Activated naive CD4-positive, alpha-beta T cell treated with anti-CD3 and anti-CD28 coated beads, Interleukin-2, amount 10 ng/mL, durations not matched to agents 5 hours and 36 hours (primary cell): ENCODE measurements around the gene SIVA1. TPM values are rescaled to one million over a fixed set of nuclear protein-coding genes. Genes with fewer than 3 reads are reported as not detected.

Source experiments
- total RNA-seq, 2 experiments: library from RNA; stranded (reverse); gene quantifications; one replicate each; pipeline ENCODE4 v1.2.3, GENCODE V29; 2021

Gene SIVA1
- 10 to 100 TPM; 76.5 to 84.2 TPM for total RNA-seq

GRCh38 chr14:104752735-104753527 lies at the start of gene SIVA1:
TSS of gene SIVA1 (plus strand) at chr14:104753147. CDS start at chr14:104753202, 55 bp downstream.

GRCh38 chr14:104723651-104724406 lies 29.1 kb upstream of the SIVA1 start, which contains the start of gene ADSS1:
TSS of gene ADSS1 (plus strand) at chr14:104724229. CDS start at chr14:104724271, 42 bp downstream.

DNA sequence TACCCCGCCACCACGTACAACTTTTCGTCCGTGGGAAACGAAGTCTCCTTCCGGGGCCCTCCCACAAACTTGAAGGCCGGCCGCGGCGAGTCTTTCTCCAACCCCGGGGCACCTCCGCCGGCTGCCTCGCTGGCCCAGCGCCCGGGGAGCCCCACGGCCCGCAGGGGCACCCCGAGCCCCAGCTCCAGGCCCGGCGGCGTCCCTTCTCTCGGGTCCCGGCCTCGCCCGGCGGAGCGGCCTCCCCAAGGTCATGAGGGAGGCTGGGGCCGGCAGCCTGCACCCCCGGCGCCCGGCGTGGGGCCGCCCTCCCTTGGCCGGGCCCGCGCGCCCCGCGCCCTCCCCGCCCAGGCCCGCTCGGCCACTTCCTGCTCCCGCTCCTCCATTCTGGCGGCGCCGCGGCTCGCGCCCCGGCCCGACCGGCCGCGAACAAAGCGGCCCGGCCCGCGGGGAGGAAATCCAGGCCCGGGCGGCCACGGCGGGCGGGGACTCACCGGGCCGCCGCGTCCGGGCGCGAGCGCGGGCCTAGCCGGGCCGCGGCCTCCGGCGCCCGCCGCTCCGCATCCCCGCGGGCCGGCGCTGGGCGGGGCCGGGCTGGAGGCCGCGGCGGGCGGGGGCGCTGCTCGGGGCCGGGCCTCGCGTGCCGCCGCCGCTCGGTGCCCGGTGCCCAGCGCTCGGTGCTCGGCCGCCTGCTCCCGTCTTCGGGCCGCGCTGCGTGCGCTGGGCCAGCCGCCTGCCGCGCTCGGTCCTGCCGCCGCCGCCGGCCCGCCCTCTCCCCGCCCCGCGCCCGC lies 42.2 kb downstream of the SIVA1 start, which contains the start of gene AKT1:
AKT1 (minus strand) TSS at position 756 of the 788 bp plus-strand sequence. CDS start 3,105 bp downstream, outside the sequence.

GRCh38 chr14:104800771-104801519 lies 48.0 kb downstream of the SIVA1 start, which contains the start of gene ZBTB42:
TSS of gene ZBTB42 (plus strand) at chr14:104801101. CDS start at chr14:104801198, 97 bp downstream.

Other genes with a start within 250 kb of the SIVA1 start
- gene C14orf180, start 173.4 kb upstream of the SIVA1 start, total RNA-seq: not detected
- gene TMEM179, start 148.4 kb upstream of the SIVA1 start, total RNA-seq: not detected
- gene INF2, start 63.5 kb upstream of the SIVA1 start, total RNA-seq: 100 to 1,000 TPM; 208 to 216 TPM
- under 1 TPM; 0.51 to 0.96 TPM for gene ADSS1, start 28.9 kb upstream of the SIVA1 start, total RNA-seq
- gene AKT1, start 42.6 kb downstream of the SIVA1 start, total RNA-seq: 100 to 1,000 TPM; 137 to 139 TPM
- gene ZBTB42, start 48.0 kb downstream of the SIVA1 start, total RNA-seq: 1 to 10 TPM; 5.1 to 5.6 TPM
- 1 to 10 TPM; 4.7 to 4.9 TPM for gene CEP170B, start 112.1 kb downstream of the SIVA1 start, total RNA-seq
- gene PLD4, start 171.7 kb downstream of the SIVA1 start, total RNA-seq: not detected
- under 1 TPM in 1 of 2 experiments, not detected in 1; 0.07 TPM for gene AHNAK2, start 225.2 kb downstream of the SIVA1 start, total RNA-seq
- under 1 TPM; 0.43 to 0.48 TPM for gene CLBA1, start 232.6 kb downstream of the SIVA1 start, total RNA-seq